CD4-positive, alpha-beta memory T cell (primary cell): ENCODE data around the gene CDC27. TPM values are rescaled to one million over a fixed set of nuclear protein-coding genes. Genes with fewer than 3 reads are reported as not detected.
A peak's percentile ranks its signal among the peaks of the same experiment; 100 is the strongest.
"Not testable (repeated sequence)": the region's sequence is repeated elsewhere in the genome, so short reads cannot be mapped to it uniquely, and the experiment has no call there.

Source experiments
- CTCF ChIA-PET: fragments of 350-600 bp; sonication (Branson Sonifier 250); formaldehyde crosslinking; loops from one replicate; lab custom pipeline; 2021; ENCODE audit warnings: inconsistent platforms; ENCODE audit not compliant: partially characterized antibody; lab: Charles Lee
- POLR2A ChIA-PET: fragments of 350-600 bp; sonication (Branson Sonifier 250); formaldehyde crosslinking; loops from one replicate; lab custom pipeline; 2021; ENCODE audit not compliant: partially characterized antibody; lab: Charles Lee
- DNase-seq, 5 donors: peaks; one replicate each; pipeline versions ENCODE4 v3.0.0 to v3.0.0-alpha.2; 2020 to 2022; ENCODE audit warnings: mixed read lengths in 1 of 5
- H3K27ac ChIP-seq: one replicate; pipeline ENCODE4 v1.7.0; 2013; ENCODE audit warnings: low read depth, low read length
- H3K27me3 ChIP-seq: 2 replicates; pipeline ENCODE4 v1.7.0; 2013; ENCODE audit warnings: mild to moderate bottlenecking, low read length, moderate library complexity; ENCODE audit not compliant: insufficient read depth
- H3K36me3 ChIP-seq: 2 replicates; pipeline ENCODE4 v1.7.0; 2013; ENCODE audit warnings: mild to moderate bottlenecking, low read length, moderate library complexity; ENCODE audit not compliant: insufficient read depth
- H3K4me1 ChIP-seq: 2 replicates; pipeline ENCODE4 v1.7.0; 2013; ENCODE audit warnings: mild to moderate bottlenecking, low read length, moderate library complexity; ENCODE audit not compliant: insufficient read depth
- H3K4me3 ChIP-seq, 2 donors: one replicate each; pipeline ENCODE4 v1.7.0; 2013; ENCODE audit warnings: low read length in 2 of 2, mild to moderate bottlenecking in 1 of 2
- H3K9me3 ChIP-seq, 2 donors: one replicate each; pipeline ENCODE4 v1.7.0; 2013; ENCODE audit warnings: low read length in 2 of 2, control low read depth in 1 of 2; ENCODE audit not compliant: control insufficient read depth in 1 of 2
- H3K27ac Mint-ChIP-seq, 7 donors: one replicate each; pipeline ENCODE4 v1.8.0; 2020 to 2021; ENCODE audit warnings: mixed read lengths in 7 of 7, mild to moderate bottlenecking in 6 of 7, inconsistent platforms in 3 of 7, moderate library complexity in 3 of 7
- H3K27me3 Mint-ChIP-seq, 2 donors: one replicate each; pipeline ENCODE4 v1.8.0; 2020 to 2021; ENCODE audit warnings: mixed read lengths in 2 of 2
- H3K36me3 Mint-ChIP-seq, 2 donors: one replicate each; pipeline ENCODE4 v1.8.0; 2020 to 2021; ENCODE audit warnings: mixed read lengths in 2 of 2, inconsistent platforms in 1 of 2, mild to moderate bottlenecking in 1 of 2
- H3K4me1 Mint-ChIP-seq, 4 donors: one replicate each; pipeline ENCODE4 v1.8.0; 2020 to 2021; ENCODE audit warnings: mixed read lengths in 4 of 4, mild to moderate bottlenecking in 1 of 4
- H3K4me3 Mint-ChIP-seq, 8 donors: one replicate each; pipeline ENCODE4 v1.8.0; 2020 to 2021; ENCODE audit warnings: mixed read lengths in 8 of 8, mild to moderate bottlenecking in 7 of 8, moderate library complexity in 6 of 8, inconsistent platforms in 3 of 8
- H3K9me3 Mint-ChIP-seq, 8 donors: one replicate each; pipeline ENCODE4 v1.8.0; 2020 to 2021; ENCODE audit warnings: mixed read lengths in 8 of 8, mild to moderate bottlenecking in 5 of 8, inconsistent platforms in 3 of 8, moderate library complexity in 1 of 8
- intact Hi-C: fragments of 100-400 bp; cut with micrococcal nuclease; formaldehyde crosslinking; loops from one replicate; pipeline ENCODE4 v1.15.1; 2023
- polyA plus RNA-seq, 2 donors: library from polyadenylated mRNA; unstranded; fragments of 300-500 nt; fragmentation: Illumina TruSeq; gene quantifications; one replicate each; pipeline ENCODE4 v1.2.3, GENCODE V29; 2021
- total RNA-seq, 2 experiments: library from RNA; stranded (reverse); gene quantifications; one replicate each; pipeline ENCODE4 v1.2.3, GENCODE V29; 2021

CDC27 gene
- total and polyA plus RNA-seq, 4 experiments from 2014 or later, result 60.2 to 104 (median 68.8) TPM

- H3K9me3 Mint-ChIP-seq, result peaks cover 0 to 4% (median 0%) of the 10 kb centered on the region in 8 donors
- Histone ChIP-seq H3K36me3 (no peaks in the 10 kb centered on the region), H3K4me3 (no peak overlapping the region), H3K4me1 (peaks cover 55% of the 10 kb centered on the region), H3K27ac (no peak overlapping the region), H3K27me3 (no peaks in the 10 kb centered on the region), H3K9me3 (no peaks in the 10 kb centered on the region)
- peak; percentile 8 to 45 (median 13) for DNase-seq
- no peaks in the 10 kb centered on the region for H3K36me3 Mint-ChIP-seq
- peak overlapping the region in 6 of 7 donors; percentile 9 to 77 (median 60) for H3K27ac Mint-ChIP-seq
- CTCF ChIA-PET, result interaction anchor here (0.8 to 2.0 kb wide), 3 partner anchors 9 to 16 kb away, joined by 4 to 12 read pairs (median 4); no protein-coding TSS in a partner anchor
- peak overlapping the region in 5 of 8 donors; percentile 2 to 44 (median 14) for H3K4me3 Mint-ChIP-seq
- peaks cover 15 to 51% (median 33%) of the 10 kb centered on the region in 4 donors for H3K4me1 Mint-ChIP-seq
- POLR2A ChIA-PET, result interaction anchor here (1.6 to 3.8 kb wide), 2 partner anchors 15 to 31 kb away, joined by 5 to 35 read pairs; partner anchors contain the start of gene CDC27
- intact Hi-C loops, result no loop called here
- no peaks in the 10 kb centered on the region for H3K27me3 Mint-ChIP-seq
These were observed 31.5 kb upstream of the CDC27 start for GRCh38 chr17:47220531-47220999.

GRCh38 chr17:47219621-47220475 lies 30.8 kb upstream of the CDC27 start:
- peaks cover 15 to 51% (median 33%) of the 10 kb centered on the region in 4 donors for H3K4me1 Mint-ChIP-seq
- no peaks in the 10 kb centered on the region for H3K27me3 ChIP-seq
- H3K4me3 Mint-ChIP-seq, result peak overlapping the region in 4 of 8 donors; percentile 12 to 52 (median 36)
- no peak for DNase-seq
- no peak overlapping the region for H3K4me3 ChIP-seq
- peaks cover 55% of the 10 kb centered on the region for H3K4me1 ChIP-seq
- H3K9me3 ChIP-seq, result no peaks in the 10 kb centered on the region
- POLR2A ChIA-PET, result interaction anchor here (1.6 to 3.8 kb wide), 2 partner anchors 15 to 30 kb away, joined by 5 to 35 read pairs; partner anchors contain the start of gene CDC27
- no peaks in the 10 kb centered on the region for H3K36me3 Mint-ChIP-seq
- H3K36me3 ChIP-seq, result no peaks in the 10 kb centered on the region
- H3K27ac ChIP-seq, result no peak overlapping the region
- no peaks in the 10 kb centered on the region for H3K27me3 Mint-ChIP-seq
- CTCF ChIA-PET, result interaction anchor here (0.9 to 2.0 kb wide), 2 partner anchors 10 to 11 kb away, joined by 4 to 12 read pairs; no protein-coding TSS in a partner anchor
- H3K9me3 Mint-ChIP-seq, result peaks cover 0 to 4% (median 0%) of the 10 kb centered on the region in 8 donors
- intact Hi-C loops, result no loop called here
- peak overlapping the region in 4 of 7 donors; percentile 9 to 77 (median 54) for H3K27ac Mint-ChIP-seq

GRCh38 chr17:47218896-47219430 lies 29.9 kb upstream of the CDC27 start:
- peak overlapping the region in 2 of 7 donors; percentile 23 to 27 for H3K27ac Mint-ChIP-seq
- H3K9me3 ChIP-seq, result no peaks in the 10 kb centered on the region
- no peaks in the 10 kb centered on the region for H3K27me3 Mint-ChIP-seq
- CTCF ChIA-PET, result interaction anchor here (2.0 kb wide), 1 partner anchor 11 kb away, joined by 12 read pairs; no protein-coding TSS in a partner anchor
- H3K36me3 ChIP-seq, result no peaks in the 10 kb centered on the region
- no peak overlapping the region for H3K4me3 ChIP-seq
- H3K27ac ChIP-seq, result no peak overlapping the region
- H3K4me1 ChIP-seq, result peaks cover 55% of the 10 kb centered on the region
- POLR2A ChIA-PET, result interaction anchor here (0.7 to 3.8 kb wide), 2 partner anchors 14 to 112 kb away, joined by 4 to 35 read pairs; no protein-coding TSS in a partner anchor
- H3K4me1 Mint-ChIP-seq, result peaks cover 15 to 51% (median 33%) of the 10 kb centered on the region in 4 donors
- no peaks in the 10 kb centered on the region for H3K27me3 ChIP-seq
- peaks cover 0 to 2% (median 0%) of the 10 kb centered on the region in 8 donors for H3K9me3 Mint-ChIP-seq
- intact Hi-C loops, result no loop called here
- DNase-seq, result no peak
- no peaks in the 10 kb centered on the region for H3K36me3 Mint-ChIP-seq
- H3K4me3 Mint-ChIP-seq, result peak overlapping the region in 2 of 8 donors; percentile 23 to 59

GRCh38 chr17:47217279-47217678 lies 28.2 kb upstream of the CDC27 start:
- Mint-ChIP-seq H3K4me1 (peaks cover 15 to 51% (median 33%) of the 10 kb centered on the region in 4 donors), H3K27ac (peak overlapping the region; percentile 42 to 85 (median 65)), H3K4me3 (peak overlapping the region in 4 of 8 donors; percentile 21 to 72 (median 34))
- POLR2A ChIA-PET, result interaction anchor here (0.6 to 1.5 kb wide), 5 partner anchors 10 to 30 kb away, joined by 3 to 7 read pairs (median 4); partner anchors contain the start of gene CDC27
- not testable (repeated sequence) for H3K27me3 ChIP-seq, H3K36me3 ChIP-seq, H3K9me3 ChIP-seq, H3K4me3 ChIP-seq, H3K27ac ChIP-seq, H3K9me3 Mint-ChIP-seq, H3K27me3 Mint-ChIP-seq, H3K36me3 Mint-ChIP-seq
- intact Hi-C loops, result loop anchor here (1.0 kb wide), 1 partner anchor 12 kb away; no protein-coding TSS in a partner anchor
- CTCF ChIA-PET, result interaction anchor here (1.1 to 1.4 kb wide), 2 partner anchors 11 to 12 kb away, joined by 3 to 4 read pairs; no protein-coding TSS in a partner anchor
- H3K4me1 ChIP-seq, result peaks cover 55% of the 10 kb centered on the region
- peak; percentile 50 to 68 (median 54) for DNase-seq

GRCh38 chr17:47216821-47217220 lies 27.7 kb upstream of the CDC27 start:
- H3K27ac ChIP-seq, H3K4me3 ChIP-seq, H3K27me3 Mint-ChIP-seq, DNase-seq, H3K36me3 ChIP-seq, H3K36me3 Mint-ChIP-seq, H3K9me3 ChIP-seq, H3K9me3 Mint-ChIP-seq, H3K27me3 ChIP-seq: not testable (repeated sequence)
- Mint-ChIP-seq H3K27ac (peak overlapping the region; percentile 42 to 85 (median 65)), H3K4me3 (peak overlapping the region in 4 of 8 donors; percentile 21 to 72 (median 34)), H3K4me1 (peaks cover 15 to 51% (median 33%) of the 10 kb centered on the region in 4 donors)
- intact Hi-C loops, result loop anchor here (1.0 kb wide), 1 partner anchor 12 kb away; no protein-coding TSS in a partner anchor
- ChIA-PET CTCF (interaction anchor here (1.1 to 1.4 kb wide), 2 partner anchors 11 to 12 kb away, joined by 3 to 4 read pairs; no protein-coding TSS in a partner anchor), POLR2A (interaction anchor here (1.1 to 3.3 kb wide), 5 partner anchors 10 to 29 kb away, joined by 3 to 13 read pairs (median 6); partner anchors contain the start of gene CDC27)
- H3K4me1 ChIP-seq, result peaks cover 55% of the 10 kb centered on the region

- DNase-seq, result no peak
- no peak overlapping the region for H3K4me3 ChIP-seq
- H3K36me3 Mint-ChIP-seq, result no peaks in the 10 kb centered on the region
- peaks cover 6 to 35% (median 22%) of the 10 kb centered on the region in 4 donors for H3K4me1 Mint-ChIP-seq
- intact Hi-C loops, result no loop called here
- ChIA-PET CTCF (no interaction called here), POLR2A (interaction anchor here (3.3 kb wide), 1 partner anchor 10 kb away, joined by 13 read pairs; no protein-coding TSS in a partner anchor)
- H3K4me1 ChIP-seq, result peaks cover 42% of the 10 kb centered on the region
- H3K9me3 Mint-ChIP-seq, result no peaks in the 10 kb centered on the region
- H3K36me3 ChIP-seq, result no peaks in the 10 kb centered on the region
- H3K27me3 ChIP-seq, result no peaks in the 10 kb centered on the region
- H3K27ac Mint-ChIP-seq, result no peak overlapping the region
- no peaks in the 10 kb centered on the region for H3K9me3 ChIP-seq
- H3K27me3 Mint-ChIP-seq, result peaks cover 0 to 2% of the 10 kb centered on the region in 2 donors
- H3K27ac ChIP-seq, result no peak overlapping the region
- no peak overlapping the region for H3K4me3 Mint-ChIP-seq
These were observed 25.8 kb upstream of the CDC27 start for GRCh38 chr17:47214931-47215330.
